Erythroblast (primary cell): Measurements from ENCODE around the gene MGST3.

Experiments used
- GATA1 ChIP-seq: IDR thresholded peaks from 2 replicates; pipeline ENCODE4 v1.6.1; 2011; ENCODE audit warnings: low read depth, mild to moderate bottlenecking, control low read depth, low read length, moderate library complexity
- POLR2A ChIP-seq: IDR thresholded peaks from 2 replicates; pipeline ENCODE4 v1.6.1; 2011; ENCODE audit warnings: mild to moderate bottlenecking, low read length

- TF ChIP-seq POLR2A (peak; percentile 3), GATA1 (no peak)
Observed at GRCh38 chr1:165631342-165632151, 513 bp downstream of the MGST3 start.
